Measurements from ENCODE around the gene TMPRSS7. TPM values are rescaled to one million over a fixed set of nuclear protein-coding genes. Genes with fewer than 3 reads are reported as not detected.
A peak's percentile ranks its signal among the peaks of the same experiment; 100 is the strongest.

The TMPRSS7 gene
- total RNA-seq, 2 donors from 2014 or later = 0.24 to 1.6 TPM

DNA sequence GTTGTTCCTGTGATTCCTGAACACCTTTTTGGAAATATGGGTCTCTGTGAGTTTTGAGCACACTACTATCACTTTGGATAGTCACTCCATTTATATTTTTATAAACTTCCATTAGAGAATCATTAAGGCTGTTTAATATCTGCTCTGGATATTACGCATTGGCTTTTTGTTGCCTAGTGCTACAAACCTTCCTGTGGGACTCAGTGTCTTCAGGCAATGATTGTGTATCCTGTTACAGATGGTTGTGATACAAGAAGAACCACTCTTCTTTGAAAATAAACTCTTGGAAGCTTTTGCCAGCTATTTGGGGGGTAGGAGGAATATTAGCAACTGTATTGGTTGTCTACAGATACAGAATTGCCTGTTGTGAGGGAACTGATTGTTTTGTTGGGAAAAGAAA, 82.9 kb downstream of the TMPRSS7 start:
- H3K36me3 Mint-ChIP-seq (ENCODE audit: low read depth) = peaks cover 61% of the 10 kb centered on the region
- no peak overlapping the region for H3K27ac Mint-ChIP-seq
- H3K27me3 Mint-ChIP-seq = no peaks in the 10 kb centered on the region
- H3K4me1 Mint-ChIP-seq = peaks cover 10% of the 10 kb centered on the region
- H3K9me3 Mint-ChIP-seq = no peaks in the 10 kb centered on the region
- H3K4me3 Mint-ChIP-seq = no peak overlapping the region
- no peak for ATAC-seq (replicated peaks)

DNA sequence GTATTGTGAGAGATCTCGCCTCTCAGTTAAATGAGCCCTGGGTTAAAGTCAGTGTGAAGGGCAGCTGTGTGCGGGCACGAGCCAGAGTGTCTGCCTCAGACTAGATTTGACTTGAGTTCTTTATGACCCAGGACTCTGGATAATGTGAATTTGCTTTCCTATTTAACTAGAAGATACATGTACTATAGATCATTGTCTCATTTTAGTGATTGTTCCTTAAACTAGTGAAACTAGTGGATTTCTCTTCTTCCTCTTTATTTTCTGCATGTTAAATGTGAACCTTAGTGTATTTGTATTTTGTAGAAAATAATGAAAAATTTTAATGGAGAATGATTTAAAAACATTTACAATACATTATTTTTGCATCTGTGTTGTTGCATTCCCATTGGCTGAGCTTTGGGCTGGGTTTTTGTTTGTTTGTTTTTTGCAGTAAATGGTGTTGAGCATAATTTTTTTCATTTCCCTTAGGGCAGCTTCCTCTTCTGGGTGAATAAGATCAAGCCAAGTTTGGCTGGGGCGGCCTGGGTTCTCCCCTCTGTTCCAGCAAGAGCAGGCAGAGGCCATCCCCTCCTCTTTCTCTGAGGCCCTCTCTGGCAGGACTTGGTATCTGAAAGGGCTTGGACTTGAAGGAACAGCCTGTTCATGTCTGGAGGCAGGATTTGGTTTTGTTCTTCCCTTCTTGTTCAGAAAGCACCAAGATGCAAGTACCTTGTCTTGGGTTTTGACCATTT, 83.5 kb downstream of the TMPRSS7 start:
- Mint-ChIP-seq H3K9me3 (no peaks in the 10 kb centered on the region), H3K27me3 (no peaks in the 10 kb centered on the region), H3K27ac (peak overlapping the region; percentile 28), H3K4me1 (peaks cover 10% of the 10 kb centered on the region), H3K4me3 (no peak overlapping the region), H3K36me3 (ENCODE audit: low read depth) (peaks cover 61% of the 10 kb centered on the region)
- no peak for ATAC-seq (replicated peaks)

DNA sequence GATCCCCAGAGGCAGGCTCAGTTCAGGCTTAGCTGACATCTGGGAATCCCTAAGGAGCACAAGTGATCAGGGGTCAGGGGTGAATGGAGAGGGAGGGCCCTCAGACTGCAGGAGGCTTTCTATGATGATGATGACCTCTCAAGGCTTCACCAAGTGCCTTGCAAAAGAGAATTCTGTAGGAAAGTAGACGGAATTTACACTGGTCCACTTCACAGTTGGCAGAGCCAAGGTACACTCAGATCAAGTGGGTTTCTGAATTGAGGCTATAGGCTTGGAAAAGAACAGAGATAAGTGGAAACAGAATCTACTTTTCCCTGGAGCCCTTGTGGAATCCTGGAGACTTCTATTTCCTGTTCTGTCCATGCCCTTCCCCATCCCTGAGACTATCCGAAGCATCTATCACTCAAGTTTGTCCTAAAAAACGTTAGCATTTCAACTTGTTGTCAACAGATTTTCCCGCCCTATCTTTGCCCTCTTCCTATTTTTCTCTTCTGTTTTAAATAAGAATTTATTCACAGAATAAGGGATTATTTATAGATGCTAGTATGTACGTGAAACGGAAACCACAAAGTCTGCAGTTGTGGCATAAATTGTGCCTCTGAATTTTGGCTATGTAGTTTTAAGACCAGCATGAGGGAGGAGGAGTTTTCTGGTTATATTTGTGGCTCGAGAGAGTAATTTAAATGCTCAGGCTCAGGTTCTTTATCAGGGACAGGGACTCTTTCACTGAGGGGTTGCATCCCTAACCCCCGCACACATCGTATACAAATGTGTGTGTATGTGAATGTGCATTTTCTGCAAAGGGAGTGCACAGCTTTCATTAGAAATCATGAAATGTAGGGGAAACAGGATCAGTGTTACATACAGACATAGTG, 85.7 kb downstream of the TMPRSS7 start:
- Mint-ChIP-seq H3K36me3 (ENCODE audit: low read depth) (peaks cover 71% of the 10 kb centered on the region), H3K27me3 (no peaks in the 10 kb centered on the region), H3K9me3 (no peaks in the 10 kb centered on the region), H3K27ac (peak overlapping the region; percentile 28), H3K4me3 (peak overlapping the region; percentile 39), H3K4me1 (peaks cover 6% of the 10 kb centered on the region)
- ATAC-seq (replicated peaks) = no peak

DNA sequence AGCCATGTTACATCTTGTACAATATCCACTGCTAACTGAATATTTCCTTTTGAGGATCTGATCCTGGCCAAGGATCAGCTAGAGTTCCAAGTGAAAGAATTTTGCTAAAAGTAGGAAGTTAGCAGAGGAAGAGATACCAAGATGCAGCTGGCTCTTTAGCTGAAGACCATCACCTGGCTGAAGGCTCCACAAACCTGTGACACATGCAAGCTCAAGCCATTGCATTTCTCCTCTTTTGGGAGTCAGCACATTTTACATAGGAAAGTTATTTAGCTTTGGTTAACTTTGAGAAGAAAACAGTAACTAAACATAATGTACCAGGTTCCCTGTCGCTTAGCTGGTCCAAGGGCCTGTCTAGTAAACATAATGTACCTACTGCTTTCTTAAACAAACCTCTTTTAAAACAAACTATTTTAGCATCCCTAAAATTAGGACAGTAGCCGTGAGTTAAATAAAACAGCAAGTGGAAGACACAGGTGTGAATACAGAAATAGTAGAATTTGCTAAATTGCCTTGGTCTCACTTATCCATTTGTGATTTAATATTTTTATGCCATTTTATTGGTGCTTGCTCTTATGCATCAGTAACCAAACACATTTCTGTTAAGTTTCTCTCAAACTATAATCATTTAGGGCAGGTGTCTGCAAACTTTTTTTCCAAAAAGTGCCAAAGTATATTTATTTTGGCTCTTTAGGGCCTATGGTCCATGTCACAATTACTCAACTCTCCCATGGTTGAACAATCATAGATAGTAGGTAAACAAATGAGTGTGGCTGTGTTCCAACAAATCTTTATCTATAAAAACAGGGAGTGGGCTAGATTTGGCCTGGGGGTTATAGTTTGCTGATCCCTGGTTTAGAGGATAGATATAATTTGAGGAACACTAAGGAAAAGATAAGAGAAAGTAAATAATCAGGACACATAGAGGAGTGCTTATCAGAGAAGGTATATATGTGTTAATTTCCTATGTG, 87.3 kb downstream of the TMPRSS7 start:
- Mint-ChIP-seq H3K4me3 (no peak overlapping the region), H3K27me3 (no peaks in the 10 kb centered on the region), H3K9me3 (no peaks in the 10 kb centered on the region), H3K27ac (no peak overlapping the region), H3K4me1 (peaks cover 17% of the 10 kb centered on the region), H3K36me3 (ENCODE audit: low read depth) (peaks cover 82% of the 10 kb centered on the region)
- ATAC-seq (replicated peaks) = no peak

DNA sequence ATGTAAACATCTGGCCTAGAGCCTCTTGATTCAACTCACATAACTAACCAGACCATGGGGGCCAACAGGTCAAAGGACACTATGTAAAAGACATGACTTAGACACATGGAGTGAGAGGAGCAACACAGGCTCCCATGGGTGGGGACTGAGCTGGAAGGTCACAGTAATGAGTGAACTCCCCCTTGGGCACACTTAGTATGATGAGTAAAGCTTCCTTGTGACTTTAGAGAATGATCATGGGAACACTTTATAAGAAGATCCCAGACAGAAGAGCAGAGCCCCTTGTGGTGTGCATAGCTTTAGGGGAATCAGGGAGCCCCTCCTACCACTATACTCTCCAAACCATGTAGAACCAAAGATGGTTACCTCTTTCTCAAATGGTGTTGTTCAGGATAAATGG, 88.3 kb downstream of the TMPRSS7 start:
- Mint-ChIP-seq H3K9me3 (no peaks in the 10 kb centered on the region), H3K4me1 (peaks cover 22% of the 10 kb centered on the region), H3K27ac (no peak overlapping the region), H3K4me3 (no peak overlapping the region), H3K27me3 (no peaks in the 10 kb centered on the region), H3K36me3 (ENCODE audit: low read depth) (peaks cover 77% of the 10 kb centered on the region)
- no peak for ATAC-seq (replicated peaks)

DNA sequence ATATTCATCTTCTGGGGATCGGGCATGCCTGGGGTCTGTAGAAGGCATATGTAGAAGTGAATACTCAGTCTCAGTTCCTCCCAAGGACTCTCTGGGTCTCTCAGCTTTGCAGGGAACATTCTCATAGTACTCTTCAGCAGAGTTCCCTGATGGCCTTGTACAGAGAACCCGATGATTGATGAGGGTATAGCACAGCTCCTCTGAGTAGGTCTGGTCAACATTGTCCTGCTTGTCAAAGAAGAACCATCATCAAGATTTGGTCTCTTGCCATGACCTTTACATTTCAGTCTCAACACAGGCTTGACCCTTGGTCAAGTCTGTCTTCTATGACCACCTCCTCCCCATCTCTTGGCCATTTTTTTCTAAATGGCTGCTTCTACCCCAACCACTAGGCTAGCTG, 89.0 kb downstream of the TMPRSS7 start:
- ATAC-seq (replicated peaks) = no peak
- H3K4me1 Mint-ChIP-seq = peaks cover 27% of the 10 kb centered on the region
- no peaks in the 10 kb centered on the region for H3K27me3 Mint-ChIP-seq
- H3K27ac Mint-ChIP-seq = no peak overlapping the region
- peaks cover 72% of the 10 kb centered on the region for H3K36me3 Mint-ChIP-seq (ENCODE audit: low read depth)
- H3K4me3 Mint-ChIP-seq = no peak overlapping the region
- H3K9me3 Mint-ChIP-seq = no peaks in the 10 kb centered on the region

DNA sequence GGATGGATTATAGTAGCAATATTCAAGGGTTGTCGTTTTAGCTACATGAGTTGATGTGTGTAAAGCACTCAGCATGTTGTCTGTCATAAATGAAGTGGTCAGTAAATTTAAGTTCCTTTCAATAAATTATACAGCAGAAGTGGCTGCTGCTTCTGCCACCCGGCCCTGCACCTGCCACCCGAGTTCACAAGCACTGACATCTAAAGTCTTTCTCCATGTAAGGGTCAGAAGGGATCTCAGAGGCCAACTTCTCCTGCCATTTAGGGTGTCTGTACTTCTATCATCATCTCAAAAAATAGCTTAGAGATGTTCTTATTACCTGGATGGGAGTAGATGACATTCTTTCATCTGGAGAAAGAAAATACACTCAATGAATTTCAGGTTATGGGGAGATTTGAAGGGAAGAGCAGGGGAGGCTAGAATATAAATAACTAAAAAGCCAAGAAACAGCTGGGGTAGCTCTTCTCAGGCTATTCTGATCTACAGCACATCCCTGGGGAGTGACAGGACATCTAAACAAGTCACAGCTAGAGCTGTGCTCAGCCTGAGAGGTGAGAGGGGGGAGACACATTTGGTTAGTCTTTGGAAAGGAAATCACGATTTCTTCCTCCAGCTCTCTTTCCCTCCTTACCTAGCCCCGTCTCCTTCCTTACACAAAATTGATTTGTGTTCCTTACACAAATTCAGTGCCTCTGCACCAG, 90.5 kb downstream of the TMPRSS7 start:
- Mint-ChIP-seq H3K9me3 (no peaks in the 10 kb centered on the region), H3K36me3 (ENCODE audit: low read depth) (peaks cover 70% of the 10 kb centered on the region), H3K4me1 (peaks cover 31% of the 10 kb centered on the region), H3K4me3 (no peak overlapping the region), H3K27me3 (no peaks in the 10 kb centered on the region), H3K27ac (peak overlapping the region; percentile 82)
- no peak for ATAC-seq (replicated peaks)

DNA sequence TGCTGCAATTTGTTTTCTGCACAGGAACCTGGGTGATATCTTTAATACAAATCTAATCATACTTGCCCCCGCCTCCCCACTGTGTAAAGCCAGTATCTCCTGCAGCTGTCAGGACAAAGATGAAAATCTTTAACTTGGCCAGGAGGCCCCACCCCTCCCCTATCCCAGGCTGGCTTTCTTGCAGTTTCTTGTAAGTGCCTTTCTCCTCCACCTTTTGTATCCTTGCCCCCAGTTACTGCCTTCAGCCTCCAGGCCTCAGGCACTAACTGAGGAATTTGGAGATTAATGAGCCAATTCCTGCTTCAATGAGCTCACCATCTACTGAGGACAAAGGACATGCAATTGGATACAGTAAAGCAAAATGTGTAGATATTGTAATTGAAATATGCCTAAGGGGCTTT, 92.0 kb downstream of the TMPRSS7 start:
- Mint-ChIP-seq H3K27ac (peak overlapping the region; percentile 82), H3K27me3 (no peaks in the 10 kb centered on the region), H3K4me1 (peaks cover 44% of the 10 kb centered on the region), H3K36me3 (ENCODE audit: low read depth) (peaks cover 69% of the 10 kb centered on the region), H3K9me3 (no peaks in the 10 kb centered on the region), H3K4me3 (peak overlapping the region; percentile 58)
- ATAC-seq (replicated peaks) = no peak

DNA sequence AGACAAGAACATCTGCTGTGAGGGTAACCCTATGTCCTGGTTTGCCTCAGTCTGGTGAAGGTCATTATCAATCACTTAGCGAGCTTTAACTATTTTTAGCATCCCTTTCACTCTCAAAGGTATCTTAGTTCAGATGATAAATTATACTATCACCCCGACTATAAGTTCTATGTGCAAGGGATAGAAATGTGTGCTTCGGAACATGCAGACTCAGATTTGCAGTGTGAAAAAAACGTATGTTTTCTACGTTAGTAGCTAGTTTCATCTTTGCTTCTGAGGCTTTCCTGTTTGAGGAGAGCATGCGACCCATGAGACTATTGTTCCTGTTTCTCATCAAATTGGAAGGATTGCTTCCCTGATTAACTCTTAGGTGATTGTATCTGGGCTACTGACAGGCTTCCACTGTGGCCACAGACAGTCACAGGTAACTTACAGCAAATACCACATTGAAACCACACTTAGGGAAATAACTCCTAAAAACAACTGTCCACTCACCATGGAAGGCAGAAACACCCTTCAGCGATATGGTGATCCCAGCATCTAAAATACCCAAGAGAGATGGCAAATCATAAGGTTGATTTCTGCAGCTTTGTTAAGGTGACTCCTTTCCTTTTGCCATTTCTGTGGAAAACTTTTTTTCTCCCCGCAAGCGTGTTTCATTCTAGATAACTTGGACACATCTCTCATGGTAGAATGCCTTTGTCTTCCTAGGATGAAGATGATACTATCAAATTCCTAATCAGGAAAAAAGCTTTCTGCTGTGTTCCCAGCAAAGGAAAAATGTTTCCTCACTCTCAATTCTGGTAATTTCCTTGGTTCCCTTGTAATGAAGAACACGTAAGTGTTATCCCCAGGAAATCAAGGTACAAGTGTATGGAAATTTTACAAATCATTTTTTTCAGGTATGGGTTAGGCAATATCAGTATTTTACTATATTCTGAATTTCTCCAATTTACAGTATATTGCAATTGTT, 93.3 kb downstream of the TMPRSS7 start:
- H3K9me3 Mint-ChIP-seq = no peaks in the 10 kb centered on the region
- H3K4me1 Mint-ChIP-seq = peaks cover 45% of the 10 kb centered on the region
- H3K27me3 Mint-ChIP-seq = no peaks in the 10 kb centered on the region
- peak overlapping the region; percentile 82 for H3K27ac Mint-ChIP-seq
- ATAC-seq (replicated peaks) = peak; percentile 45
- peaks cover 58% of the 10 kb centered on the region for H3K36me3 Mint-ChIP-seq (ENCODE audit: low read depth)
- H3K4me3 Mint-ChIP-seq = peak overlapping the region; percentile 58

DNA sequence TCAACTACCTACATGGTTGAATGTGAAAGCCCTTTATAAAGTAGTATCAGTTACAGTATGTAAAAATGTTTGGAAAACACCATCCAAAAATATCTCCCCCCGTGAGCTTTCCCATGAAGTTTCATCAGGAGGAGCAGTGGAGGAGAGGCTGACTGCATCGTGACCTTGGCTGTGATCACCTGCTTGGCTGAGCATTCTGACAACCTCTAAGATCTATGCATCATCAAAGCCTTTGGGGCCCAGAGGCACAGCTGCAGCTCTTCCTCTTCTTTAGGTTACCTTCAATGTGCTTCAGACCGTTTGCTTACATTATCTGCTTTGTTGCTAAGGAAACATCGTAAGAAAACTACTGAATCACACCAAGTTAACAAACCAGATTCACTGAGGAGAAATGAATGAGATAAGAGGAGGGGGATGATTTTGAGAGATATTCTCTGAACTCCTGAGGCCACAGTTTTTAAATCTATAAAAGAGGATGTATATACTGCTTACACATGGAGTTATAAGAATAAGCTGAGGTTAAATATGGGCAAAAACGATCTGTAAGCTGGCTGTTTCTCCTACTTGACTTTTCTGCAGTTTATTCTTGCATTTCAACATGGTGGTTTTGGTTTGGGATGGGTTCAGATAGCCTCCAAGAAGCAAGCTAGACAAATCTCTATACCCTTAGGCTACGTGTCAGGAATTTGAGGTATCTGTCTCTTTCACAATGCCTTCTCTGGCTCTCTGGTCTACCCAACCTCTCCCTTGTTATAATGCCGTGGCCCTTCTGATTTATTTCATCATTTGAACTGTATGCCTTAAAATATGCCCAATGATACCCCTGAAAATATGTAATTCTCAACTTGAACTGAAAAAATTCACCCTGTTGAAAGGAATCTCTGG, 94.5 kb downstream of the TMPRSS7 start:
- ATAC-seq (replicated peaks) = peak; percentile 69
- H3K4me1 Mint-ChIP-seq = peaks cover 53% of the 10 kb centered on the region
- H3K27ac Mint-ChIP-seq = peak overlapping the region; percentile 82
- H3K27me3 Mint-ChIP-seq = no peaks in the 10 kb centered on the region
- no peaks in the 10 kb centered on the region for H3K9me3 Mint-ChIP-seq
- peaks cover 46% of the 10 kb centered on the region for H3K36me3 Mint-ChIP-seq (ENCODE audit: low read depth)
- peak overlapping the region; percentile 58 for H3K4me3 Mint-ChIP-seq

DNA sequence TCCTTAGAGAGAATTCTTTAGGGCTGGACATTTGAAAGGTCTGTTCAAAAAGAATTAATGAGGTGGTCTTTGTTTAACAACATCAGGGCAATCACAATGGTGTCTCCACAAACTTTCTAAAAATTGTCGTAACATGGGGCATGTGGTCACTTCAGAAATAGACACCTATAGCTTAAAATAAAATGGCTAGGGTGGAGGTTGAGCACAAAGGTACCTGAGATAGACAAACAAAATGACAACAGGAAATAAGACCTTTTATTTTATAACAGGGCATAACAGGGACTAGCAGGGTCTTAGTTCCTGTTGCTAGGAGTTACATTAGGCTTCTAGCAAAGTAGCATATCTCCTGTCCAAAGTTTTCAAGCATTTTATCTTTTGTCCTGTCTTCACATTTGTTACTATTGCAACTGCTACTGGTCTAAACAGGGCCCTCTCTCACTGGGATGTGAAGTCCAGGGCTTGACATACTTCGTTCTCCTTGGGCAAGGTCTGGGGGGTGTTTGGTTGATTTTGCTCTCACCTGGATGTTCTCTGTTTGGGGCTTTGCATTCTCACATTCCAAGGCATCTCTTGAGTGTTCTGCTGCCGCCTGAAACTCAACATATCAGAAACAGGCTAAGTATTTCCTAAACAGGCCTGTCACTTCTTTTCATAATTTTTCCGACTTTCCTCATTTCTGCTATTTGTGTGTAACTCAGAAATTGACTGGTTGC, 95.5 kb downstream of the TMPRSS7 start:
- Mint-ChIP-seq H3K4me3 (peak overlapping the region; percentile 58), H3K4me1 (peaks cover 60% of the 10 kb centered on the region), H3K36me3 (ENCODE audit: low read depth) (peaks cover 39% of the 10 kb centered on the region), H3K27me3 (no peaks in the 10 kb centered on the region), H3K27ac (peak overlapping the region; percentile 82), H3K9me3 (no peaks in the 10 kb centered on the region)
- no peak for ATAC-seq (replicated peaks)

DNA sequence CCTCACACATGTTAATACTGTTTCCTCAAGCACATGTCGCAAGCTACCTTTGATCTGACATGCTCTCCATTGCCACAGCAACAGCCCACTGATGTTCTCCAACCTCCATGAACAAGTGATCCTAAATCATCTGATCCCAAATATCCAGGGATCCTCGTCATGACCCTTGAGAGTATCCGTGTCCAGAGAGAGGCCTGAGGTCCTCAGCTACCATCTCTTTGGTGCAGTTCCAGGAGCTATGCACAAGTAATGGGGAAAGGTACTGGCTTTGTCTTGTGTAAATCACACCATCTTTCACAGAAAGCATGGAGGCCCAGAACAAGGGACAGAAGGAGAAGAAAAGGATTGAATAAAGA, 96.1 kb downstream of the TMPRSS7 start:
- H3K36me3 Mint-ChIP-seq (ENCODE audit: low read depth) = peaks cover 34% of the 10 kb centered on the region
- peak overlapping the region; percentile 82 for H3K27ac Mint-ChIP-seq
- no peak for ATAC-seq (replicated peaks)
- peak overlapping the region; percentile 58 for H3K4me3 Mint-ChIP-seq
- H3K27me3 Mint-ChIP-seq = no peaks in the 10 kb centered on the region
- H3K9me3 Mint-ChIP-seq = no peaks in the 10 kb centered on the region
- peaks cover 65% of the 10 kb centered on the region for H3K4me1 Mint-ChIP-seq
